Measurements from ENCODE around the gene CARS2.
"Not testable (repeated sequence)": the region's sequence is repeated elsewhere in the genome, so short reads cannot be mapped to it uniquely, and the experiment has no call there.

CARS2 gene

GRCh38 chr13:110636053-110636475, 69.9 kb downstream of the CARS2 start:
- DNase-seq: no peak

- DNase-seq: no peak
Observed at GRCh38 chr13:110635405-110636002, 70.4 kb downstream of the CARS2 start.

- no peak for DNase-seq
Observed at GRCh38 chr13:110634558-110634957, 71.4 kb downstream of the CARS2 start.

GRCh38 chr13:110633776-110634175, 72.1 kb downstream of the CARS2 start:
- DNase-seq: no peak

GRCh38 chr13:110632255-110632654, 73.7 kb downstream of the CARS2 start:
- not testable (repeated sequence) for DNase-seq

- DNase-seq: no peak
Observed at GRCh38 chr13:110630566-110631119, 75.3 kb downstream of the CARS2 start.

GRCh38 chr13:110629735-110630134, 76.2 kb downstream of the CARS2 start:
- DNase-seq: no peak

GRCh38 chr13:110628952-110629701, 76.8 kb downstream of the CARS2 start:
- DNase-seq: no peak

- no peak for DNase-seq
Observed at GRCh38 chr13:110628477-110628793, 77.5 kb downstream of the CARS2 start.

GRCh38 chr13:110627761-110628476, 78.0 kb downstream of the CARS2 start:
- DNase-seq: no peak

GRCh38 chr13:110627351-110627750, 78.6 kb downstream of the CARS2 start:
- no peak for DNase-seq

- DNase-seq: no peak
Observed at GRCh38 chr13:110626521-110626920, 79.4 kb downstream of the CARS2 start.

GRCh38 chr13:110625771-110626321, 80.1 kb downstream of the CARS2 start:
- no peak for DNase-seq

- no peak for DNase-seq
Observed at GRCh38 chr13:110624766-110625756, 80.9 kb downstream of the CARS2 start.

- DNase-seq: no peak
Observed at GRCh38 chr13:110620596-110620995, 85.3 kb downstream of the CARS2 start.

- no peak for DNase-seq
Observed at GRCh38 chr13:110618780-110619179, 87.1 kb downstream of the CARS2 start.

GRCh38 chr13:110618167-110618566, 87.7 kb downstream of the CARS2 start:
- no peak for DNase-seq

GRCh38 chr13:110617321-110618072, 88.4 kb downstream of the CARS2 start:
- DNase-seq: no peak

GRCh38 chr13:110616103-110617101, 89.5 kb downstream of the CARS2 start:
- DNase-seq: no peak

Measured in effector CD8-positive, alpha-beta T cell (primary cell).